Measurements from ENCODE around the gene DNAJB9.

- TF ChIP-seq, protein P1, sequence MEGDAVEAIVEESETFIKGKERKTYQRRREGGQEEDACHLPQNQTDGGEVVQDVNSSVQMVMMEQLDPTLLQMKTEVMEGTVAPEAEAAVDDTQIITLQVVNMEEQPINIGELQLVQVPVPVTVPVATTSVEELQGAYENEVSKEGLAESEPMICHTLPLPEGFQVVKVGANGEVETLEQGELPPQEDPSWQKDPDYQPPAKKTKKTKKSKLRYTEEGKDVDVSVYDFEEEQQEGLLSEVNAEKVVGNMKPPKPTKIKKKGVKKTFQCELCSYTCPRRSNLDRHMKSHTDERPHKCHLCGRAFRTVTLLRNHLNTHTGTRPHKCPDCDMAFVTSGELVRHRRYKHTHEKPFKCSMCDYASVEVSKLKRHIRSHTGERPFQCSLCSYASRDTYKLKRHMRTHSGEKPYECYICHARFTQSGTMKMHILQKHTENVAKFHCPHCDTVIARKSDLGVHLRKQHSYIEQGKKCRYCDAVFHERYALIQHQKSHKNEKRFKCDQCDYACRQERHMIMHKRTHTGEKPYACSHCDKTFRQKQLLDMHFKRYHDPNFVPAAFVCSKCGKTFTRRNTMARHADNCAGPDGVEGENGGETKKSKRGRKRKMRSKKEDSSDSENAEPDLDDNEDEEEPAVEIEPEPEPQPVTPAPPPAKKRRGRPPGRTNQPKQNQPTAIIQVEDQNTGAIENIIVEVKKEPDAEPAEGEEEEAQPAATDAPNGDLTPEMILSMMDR (conservative IDR thresholded peaks at IDR 0.05 in 1 of 2, IDR thresholded peaks at IDR 0.05 in 1 of 2; ENCODE audit: low read depth in 1 of 2, low read length in 2 of 2) = no peak
- TF ChIP-seq EZH2 (IDR thresholded peaks at IDR 0.05; ENCODE audit: low read length, missing control alignments) = no peak
Measured at GRCh38 chr7:108614896-108615295, 45.2 kb downstream of the DNAJB9 start.
